K562 (cell line): ENCODE measurements around the gene CHKB. TPM values are rescaled to one million over a fixed set of nuclear protein-coding genes. Genes with fewer than 3 reads are reported as not detected.

Experiments used
- ATAC-seq: fragments of 200-7000 bp; cut with Tn5 transposase; 3 replicates; pipeline ENCODE4 v1.9.1; 2020; ENCODE audit warnings: moderate library complexity
- BruUV-seq: library from RNA; stranded (reverse); fragments of 400-500 nt; replicated peaks from 2 replicates; lab custom pipeline; 2021; lab: Mats Ljungman, UMichigan
- CTCF ChIA-PET: fragments of 300-600 bp; formaldehyde crosslinking; extraction: SDS; loops from one replicate; lab custom pipeline; 2021; ENCODE audit warnings: low intra/inter-chr PET ratio; lab: Yijun Ruan, JAX
- POLR2A ChIA-PET: fragments of 300-600, 350-650 bp; sonication (Branson Sonifier 250); formaldehyde crosslinking; extraction: SDS; loops from one replicate; lab custom pipeline; 2021; ENCODE audit warnings: antibody characterized with exemption, inconsistent platforms; lab: Yijun Ruan, JAX
- DNase-seq, 4 experiments: peaks; one replicate each; pipeline versions ENCODE4 v3.0.0 to v3.0.0-alpha.2; 2011 to 2018; ENCODE audit warnings: low spot score in 3 of 4, mixed read lengths in 3 of 4; ENCODE audit errors: extremely low read depth in 1 of 4
- FAIRE-seq: peaks from 2 replicates; lab custom pipeline; 2011; peaks lifted over from hg19 to GRCh38; lab: Jason Lieb, UNC
- H2AFZ ChIP-seq: 2 replicates; pipeline ENCODE4 v1.6.0; 2011; ENCODE audit warnings: low read depth, low read length, control low read depth, inconsistent platforms
- H3K27ac ChIP-seq: fragments of 200-600 bp; 3 replicates; pipeline ENCODE4 v1.8.0; 2011; ENCODE audit warnings: low read depth, mild to moderate bottlenecking, control low read depth, inconsistent platforms, low read length, moderate library complexity, mixed read lengths; ENCODE audit errors: extremely low read depth
- H3K27me3 ChIP-seq, 2 experiments: fragments of 300-600 bp in 1 of 2; 2 replicates in 1 of 2; 3 replicates in 1 of 2; pipeline versions ENCODE4 v1.6.0 to v1.8.0; 2011; ENCODE audit warnings: inconsistent platforms in 2 of 2, low read length in 2 of 2, mild to moderate bottlenecking in 1 of 2, mixed read lengths in 1 of 2, moderate library complexity in 1 of 2; ENCODE audit not compliant: control insufficient read depth in 2 of 2, insufficient read depth in 2 of 2
- H3K36me3 ChIP-seq: fragments of 300-600 bp; 3 replicates; pipeline ENCODE4 v1.8.0; 2011; ENCODE audit warnings: mild to moderate bottlenecking, low read length, inconsistent platforms; ENCODE audit not compliant: control insufficient read depth, insufficient read depth
- H3K4me1 ChIP-seq, 2 experiments: fragments of 200-600 bp in 1 of 2; replicated peaks in 1 of 2; 2 replicates in 1 of 2; 3 replicates in 1 of 2; pipeline versions ENCODE4 v1.5.1 to v1.8.0; 2011; ENCODE audit warnings: inconsistent platforms in 2 of 2, low read length in 2 of 2, mild to moderate bottlenecking in 1 of 2, mixed read lengths in 1 of 2, moderate library complexity in 1 of 2; ENCODE audit not compliant: control insufficient read depth in 2 of 2, insufficient read depth in 2 of 2
- H3K4me2 ChIP-seq: 2 replicates; pipeline ENCODE4 v1.6.1; 2011; ENCODE audit warnings: low read length, control low read depth, inconsistent platforms, mixed read lengths; ENCODE audit not compliant: insufficient read depth
- H3K4me3 ChIP-seq: fragments of 200-600 bp; sonication (generic), shearing (Covaris generic); 2 replicates; pipeline ENCODE4 v1.5.1; 2016; ENCODE audit warnings: control low read depth, inconsistent platforms
- H3K79me2 ChIP-seq: fragments of 200-600 bp; 3 replicates; pipeline ENCODE4 v1.8.0; 2011; ENCODE audit warnings: low read length, inconsistent platforms; ENCODE audit not compliant: control insufficient read depth, insufficient read depth
- H3K9ac ChIP-seq, 2 experiments: 2 replicates each; pipeline versions ENCODE4 v1.6.0 to v1.6.1; 2011; ENCODE audit warnings: low read depth in 2 of 2, low read length in 2 of 2, control low read depth in 1 of 2, inconsistent platforms in 1 of 2, mild to moderate bottlenecking in 1 of 2, mixed read lengths in 1 of 2; ENCODE audit not compliant: insufficient read depth in 1 of 2
- H3K9me1 ChIP-seq: one replicate; pipeline ENCODE4 v1.6.0; 2011; ENCODE audit warnings: inconsistent platforms, mild to moderate bottlenecking, low read length, moderate library complexity; ENCODE audit not compliant: control insufficient read depth, insufficient read depth
- H3K9me3 ChIP-seq: replicated peaks from 2 replicates; pipeline ENCODE4 v1.5.1; 2011; ENCODE audit warnings: low read depth, low read length, inconsistent platforms; ENCODE audit not compliant: control insufficient read depth, insufficient read depth
- H4K20me1 ChIP-seq: replicated peaks from 2 replicates; pipeline ENCODE4 v1.6.1; 2011; ENCODE audit warnings: low read length, inconsistent platforms, mixed read lengths; ENCODE audit not compliant: control insufficient read depth, insufficient read depth
- CHD1 ChIP-seq: fragments of 200-600 bp; sonication (generic); IDR thresholded peaks from one replicate; pipeline ENCODE4 v1.6.1; 2012; ENCODE audit warnings: mild to moderate bottlenecking, moderate library complexity, low read length, inconsistent platforms
- CREM ChIP-seq: IDR thresholded peaks from 2 replicates; pipeline ENCODE4 v1.6.1; 2014; ENCODE audit warnings: antibody characterized with exemption, low read depth
- IRF2 ChIP-seq: sonication (generic); formaldehyde crosslinking; IDR thresholded peaks from 2 replicates; pipeline ENCODE4 v1.8.1; 2022; ENCODE audit warnings: mild to moderate bottlenecking, missing genetic modification reagents
- POLR3A ChIP-seq: IDR thresholded peaks from 2 replicates; pipeline ENCODE4 v1.6.1; 2011; ENCODE audit warnings: borderline replicate concordance, mild to moderate bottlenecking, moderate library complexity; ENCODE audit not compliant: insufficient read length, insufficient read depth; ENCODE audit errors: extremely low read depth
- SAP30 ChIP-seq: fragments of 200-600 bp; sonication (generic); IDR thresholded peaks from 2 replicates; pipeline ENCODE4 v1.6.1; 2012; ENCODE audit warnings: borderline replicate concordance, low read depth, mild to moderate bottlenecking, moderate library complexity, low read length, control low read depth, inconsistent platforms; ENCODE audit not compliant: insufficient read depth, poor library complexity, severe bottlenecking
- STAG1 ChIP-seq: sonication (generic); formaldehyde crosslinking; IDR thresholded peaks from 2 replicates; pipeline ENCODE4 v1.5.0; 2020; ENCODE audit warnings: missing genetic modification reagents, borderline replicate concordance
- WGBS: fragments of 100-300 bp; shearing (Covaris generic); methylation state at CpG from one replicate; pipeline ENCODE4 v1.1.6; 2016; ENCODE audit warnings: low coverage, mixed read lengths; ENCODE audit not compliant: insufficient coverage; ENCODE audit errors: missing lambda C conversion rate; 5-methylcytosine and 5-hydroxymethylcytosine counted together
- in situ Hi-C: fragments of 300-500 bp; cut with MboI; formaldehyde crosslinking; loops from 4 replicates; pipeline ENCODE4 v1.15.0; 2018; ENCODE audit warnings: inconsistent platforms, mixed read lengths
- intact Hi-C: fragments of 100-400 bp; cut with micrococcal nuclease; formaldehyde crosslinking; loops from 2 replicates; pipeline ENCODE4 v1.14.2; 2022
- polyA plus RNA-seq, 8 experiments: library from polyadenylated mRNA; depleted of rRNA in 4 of 8; stranded (reverse) in 5 of 8; unstranded in 3 of 8; fragments of >200 nt; fragmentation: Nextera tagmentation in 2 of 8; fragmentation: Illumina TruSeq in 1 of 8; extraction: Ambion mirVana in 2 of 8; extraction: Trizol in 1 of 8; gene quantifications; 2 replicates each; pipeline versions ENCODE4 v1.2.1 to v1.2.3, GENCODE V29; 2011 to 2014; ENCODE audit warnings: inconsistent platforms in 1 of 8, missing spikeins in 1 of 8
- total RNA-seq, 7 experiments: library from RNA; depleted of rRNA in 6 of 7; stranded (reverse); fragments of >200 nt in 6 of 7; fragmentation: Illumina TruSeq in 2 of 7; extraction: Trizol in 2 of 7; gene quantifications; 2 replicates each; pipeline versions ENCODE4 v1.2.1 to v1.2.3, GENCODE V29; 2011 to 2021; ENCODE audit warnings: low replicate concordance in 1 of 7
- TF ChIP-seq, protein P1 (sequence below): sonication (generic); formaldehyde crosslinking; IDR thresholded peaks from 2 replicates; pipeline ENCODE4 v1.8.1; 2022; ENCODE audit warnings: missing genetic modification reagents
- TF ChIP-seq, protein P2 (sequence below): fragments of 450-650 bp; formaldehyde crosslinking; IDR thresholded peaks from 2 replicates; pipeline ENCODE4 v1.4.0; 2020; ENCODE audit warnings: mild to moderate bottlenecking, moderate library complexity

Gene CHKB
- total and polyA plus RNA-seq, 9 of the 15 experiments (the other 6 are each of a cell fraction or from before 2014, with no cell fraction given) = 2.7 to 31.0 (median 11.0) TPM

DNA sequence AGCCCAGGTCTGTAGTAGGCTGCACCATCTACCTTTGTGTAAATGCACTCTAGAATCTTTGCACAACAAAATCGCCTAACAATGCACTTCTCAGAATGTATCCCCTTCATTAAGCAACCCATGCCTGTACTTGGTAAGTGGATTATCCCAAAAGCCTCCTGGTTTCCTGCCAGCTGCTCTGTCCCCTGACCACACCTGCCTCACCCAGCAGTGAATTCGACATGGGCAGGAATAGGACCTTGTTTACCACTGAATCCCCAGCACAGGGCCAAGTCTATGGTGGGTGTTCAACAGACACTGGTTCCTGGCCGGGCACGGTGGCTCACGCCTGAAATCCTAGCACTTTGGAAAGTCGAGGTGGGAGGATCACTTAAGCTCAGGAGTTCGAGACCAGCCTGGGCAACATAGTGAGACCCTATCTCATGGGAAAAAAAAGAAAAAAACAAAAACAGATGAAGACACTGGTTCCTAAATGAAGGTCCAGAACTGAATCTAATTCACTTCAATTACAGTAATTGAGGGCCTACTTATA, 14.9 kb downstream of the CHKB start:
- BruUV-seq = no TSS peak
- no peak for FAIRE-seq

DNA sequence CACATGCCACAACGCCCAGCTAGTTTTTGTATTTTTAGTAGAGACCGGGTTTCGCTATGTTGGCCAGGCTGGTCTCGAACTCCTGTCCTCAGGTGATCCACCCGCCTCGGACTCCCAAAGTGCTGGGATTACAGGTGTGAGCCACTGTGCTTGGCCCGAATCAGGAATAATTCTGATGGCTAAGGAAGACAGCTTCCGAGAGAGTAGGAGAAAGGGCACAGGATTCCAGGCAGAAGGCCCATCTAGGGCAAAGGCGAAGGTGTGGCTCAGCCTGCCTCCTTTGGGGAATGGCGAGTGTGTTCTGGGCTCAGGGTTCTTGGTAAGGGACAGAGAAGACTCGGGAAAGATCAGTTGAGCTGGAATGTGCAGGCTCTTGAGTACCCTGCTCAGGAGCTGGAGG, 18.4 kb downstream of the CHKB start:
- no peaks in the 10 kb centered on the region for H3K9me1 ChIP-seq
- no peak overlapping the region for H3K27ac ChIP-seq
- H3K4me1 ChIP-seq = peaks cover 0 to 22% of the 10 kb centered on the region in 2 experiments; a peak in 3 of 5 replicates
- in situ Hi-C loops (no loop called here), intact Hi-C loops (loop anchor here (5.0 kb wide), 1 partner anchor 37 kb away; the partner anchor contains the start of gene SCO2)
- no peak for ATAC-seq
- no peak overlapping the region for H3K9ac ChIP-seq
- no peaks in the 10 kb centered on the region for H3K27me3 ChIP-seq
- CTCF ChIA-PET = no interaction called here
- WGBS = 82% methylated on average over 8 of the region's 11 CpGs
- H3K9me3 ChIP-seq = no peaks in the 10 kb centered on the region
- no peak for FAIRE-seq
- POLR2A ChIA-PET = interaction anchor here (0.6 to 1.1 kb wide), 3 partner anchors 10 to 83 kb away, joined by 3 read pairs; partner anchors contain the start of gene ADM2
- DNase-seq = no peak
- no peaks in the 10 kb centered on the region for H3K36me3 ChIP-seq
- H2AFZ ChIP-seq = no peak overlapping the region
- H3K79me2 ChIP-seq = no peaks in the 10 kb centered on the region
- no TSS peak for BruUV-seq
- no peaks in the 10 kb centered on the region for H4K20me1 ChIP-seq
- no peak overlapping the region for H3K4me2 ChIP-seq
- no peak overlapping the region for H3K4me3 ChIP-seq
- TF ChIP-seq, protein P1, sequence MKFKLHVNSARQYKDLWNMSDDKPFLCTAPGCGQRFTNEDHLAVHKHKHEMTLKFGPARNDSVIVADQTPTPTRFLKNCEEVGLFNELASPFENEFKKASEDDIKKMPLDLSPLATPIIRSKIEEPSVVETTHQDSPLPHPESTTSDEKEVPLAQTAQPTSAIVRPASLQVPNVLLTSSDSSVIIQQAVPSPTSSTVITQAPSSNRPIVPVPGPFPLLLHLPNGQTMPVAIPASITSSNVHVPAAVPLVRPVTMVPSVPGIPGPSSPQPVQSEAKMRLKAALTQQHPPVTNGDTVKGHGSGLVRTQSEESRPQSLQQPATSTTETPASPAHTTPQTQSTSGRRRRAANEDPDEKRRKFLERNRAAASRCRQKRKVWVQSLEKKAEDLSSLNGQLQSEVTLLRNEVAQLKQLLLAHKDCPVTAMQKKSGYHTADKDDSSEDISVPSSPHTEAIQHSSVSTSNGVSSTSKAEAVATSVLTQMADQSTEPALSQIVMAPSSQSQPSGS (CRISPR knock-in tag) = no peak
- TF ChIP-seq CREM (no peak), IRF2 (no peak), SAP30 (no peak), POLR3A (no peak), CHD1 (no peak)

More for the DNA sequence above, 14.9 kb downstream of the CHKB start:
- no peak for DNase-seq
- peaks cover 0 to 20% of the 10 kb centered on the region in 2 experiments; a peak in 3 of 5 replicates for H3K4me1 ChIP-seq
- no peak overlapping the region for H3K27ac ChIP-seq
- in situ Hi-C loops = loop anchor here (5.0 kb wide), 1 partner anchor 45 kb away; no protein-coding TSS in a partner anchor
- TF ChIP-seq, protein P2, sequence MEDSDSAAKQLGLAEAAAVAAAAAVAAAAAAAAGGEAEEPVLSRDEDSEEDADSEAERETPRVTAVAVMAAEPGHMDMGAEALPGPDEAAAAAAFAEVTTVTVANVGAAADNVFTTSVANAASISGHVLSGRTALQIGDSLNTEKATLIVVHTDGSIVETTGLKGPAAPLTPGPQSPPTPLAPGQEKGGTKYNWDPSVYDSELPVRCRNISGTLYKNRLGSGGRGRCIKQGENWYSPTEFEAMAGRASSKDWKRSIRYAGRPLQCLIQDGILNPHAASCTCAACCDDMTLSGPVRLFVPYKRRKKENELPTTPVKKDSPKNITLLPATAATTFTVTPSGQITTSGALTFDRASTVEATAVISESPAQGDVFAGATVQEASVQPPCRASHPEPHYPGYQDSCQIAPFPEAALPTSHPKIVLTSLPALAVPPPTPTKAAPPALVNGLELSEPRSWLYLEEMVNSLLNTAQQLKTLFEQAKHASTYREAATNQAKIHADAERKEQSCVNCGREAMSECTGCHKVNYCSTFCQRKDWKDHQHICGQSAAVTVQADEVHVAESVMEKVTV = no peak
- TF ChIP-seq STAG1 (CRISPR knock-in tag) = no peak
- TF ChIP-seq, all 486 proteins: peak for 0
- Histone ChIP-seq H3K9ac (no peak overlapping the region), H3K79me2 (no peaks in the 10 kb centered on the region), H3K27me3 (no peaks in the 10 kb centered on the region), H3K4me2 (no peak overlapping the region), H4K20me1 (no peaks in the 10 kb centered on the region), H2AFZ (no peak overlapping the region), H3K4me3 (no peak overlapping the region), H3K9me3 (no peaks in the 10 kb centered on the region), H3K9me1 (no peaks in the 10 kb centered on the region), H3K36me3 (no peaks in the 10 kb centered on the region)
- ChIA-PET CTCF (no interaction called here), POLR2A (no interaction called here)
- ATAC-seq = no peak
- intact Hi-C loops = no loop called here
- WGBS = 53% methylated on average over 4 of the region's 7 CpGs
